ENCODE data around the gene MFSD11. TPM values are rescaled to one million over a fixed set of nuclear protein-coding genes. Genes with fewer than 3 reads are reported as not detected.

MFSD11 gene
- total and polyA plus RNA-seq, 8 donors = 7.0 to 66.1 (median 14.1) TPM

- peaks cover 31 to 77% (median 68%) of the 10 kb centered on the region in 4 donors for H3K36me3 ChIP-seq
- no peak overlapping the region for H3K27ac ChIP-seq
- no peaks in the 10 kb centered on the region for H3K27me3 ChIP-seq
These were observed 9.9 kb downstream of the MFSD11 start for GRCh38 chr17:76747716-76748363.

DNA sequence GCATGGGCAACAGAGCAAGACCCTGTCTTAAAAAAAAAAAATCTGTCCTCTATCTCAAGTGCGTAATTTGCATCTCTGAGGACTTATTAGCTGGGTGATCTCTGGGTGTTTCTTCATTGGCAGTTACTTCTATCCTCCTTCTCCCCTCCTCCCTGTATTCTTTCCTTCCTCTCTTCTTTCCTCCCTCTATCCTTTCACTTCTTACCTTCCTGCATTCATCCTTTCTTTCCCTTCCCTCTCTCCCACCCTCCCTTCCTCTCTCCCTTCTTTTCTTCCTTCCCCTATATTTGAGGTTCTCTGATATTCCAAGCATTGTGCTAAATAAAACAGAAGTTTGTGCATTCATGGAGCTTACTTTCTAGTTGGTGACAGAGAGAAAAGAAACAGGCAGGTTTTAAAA, 10.7 kb downstream of the MFSD11 start:
- no peaks in the 10 kb centered on the region for H3K9me3 ChIP-seq
- no peaks in the 10 kb centered on the region for H3K27me3 ChIP-seq
- WGBS, 5 donors = 95 to 100% (median 100%) methylated on average over 1 of the region's 1 CpG
- no peak overlapping the region for H3K27ac ChIP-seq
- peaks cover 0 to 4% (median 0%) of the 10 kb centered on the region in 4 donors for H3K4me1 ChIP-seq
- DNase-seq = no peak
- H3K4me3 ChIP-seq = no peak overlapping the region
- intact Hi-C loops (cut with DNase I; ENCODE audit: low total_unique reads) = no loop called here
- TF ChIP-seq EP300 (IDR thresholded peaks at IDR 0.05) (no peak), CTCF (IDR thresholded peaks at IDR 0.05) (no peak), POLR2A (IDR thresholded peaks at IDR 0.05) (no peak), POLR2AphosphoS5 (IDR thresholded peaks at IDR 0.05) (no peak)
- peaks cover 35 to 75% (median 67%) of the 10 kb centered on the region in 4 donors for H3K36me3 ChIP-seq

More at GRCh38 chr17:76747716-76748363, 9.9 kb downstream of the MFSD11 start:
- Histone ChIP-seq H3K9me3 (no peaks in the 10 kb centered on the region), H3K4me1 (peaks cover 0 to 4% (median 0%) of the 10 kb centered on the region in 4 donors), H3K4me3 (no peak overlapping the region)
- intact Hi-C loops (cut with DNase I; ENCODE audit: low total_unique reads) = no loop called here
- 68 to 80% (median 77%) methylated on average over 9 of the region's 9 CpGs for WGBS, 5 donors
- no peak for TF ChIP-seq POLR2A (IDR thresholded peaks at IDR 0.05)
- TF ChIP-seq EP300 (IDR thresholded peaks at IDR 0.05) = no peak
- no peak for TF ChIP-seq POLR2AphosphoS5 (IDR thresholded peaks at IDR 0.05)
- no peak for TF ChIP-seq CTCF (IDR thresholded peaks at IDR 0.05)
- no peak for DNase-seq

- Histone ChIP-seq H3K4me1 (peaks cover 0 to 4% (median 0%) of the 10 kb centered on the region in 4 donors), H3K27me3 (no peaks in the 10 kb centered on the region), H3K27ac (no peak overlapping the region), H3K4me3 (no peak overlapping the region), H3K36me3 (peaks cover 25 to 72% (median 63%) of the 10 kb centered on the region in 4 donors), H3K9me3 (no peaks in the 10 kb centered on the region)
- whole genome bisulfite sequencing, 5 donors = 87 to 97% (median 95%) methylated on average over 3 of the region's 3 CpGs
- no peak for DNase-seq
- TF ChIP-seq POLR2AphosphoS5 (IDR thresholded peaks at IDR 0.05) (no peak), EP300 (IDR thresholded peaks at IDR 0.05) (no peak), POLR2A (IDR thresholded peaks at IDR 0.05) (no peak), CTCF (IDR thresholded peaks at IDR 0.05) (no peak)
- intact Hi-C loops (cut with DNase I; ENCODE audit: low total_unique reads) = no loop called here
These were observed 13.6 kb downstream of the MFSD11 start for GRCh38 chr17:76751416-76751993.

- no peaks in the 10 kb centered on the region for H3K27me3 ChIP-seq
- no peak overlapping the region for H3K4me3 ChIP-seq
- TF ChIP-seq CTCF (IDR thresholded peaks at IDR 0.05) (no peak), POLR2AphosphoS5 (IDR thresholded peaks at IDR 0.05) (no peak), POLR2A (IDR thresholded peaks at IDR 0.05) (no peak), EP300 (IDR thresholded peaks at IDR 0.05) (no peak)
- H3K27ac ChIP-seq = no peak overlapping the region
- no peaks in the 10 kb centered on the region for H3K9me3 ChIP-seq
- peaks cover 0 to 4% (median 0%) of the 10 kb centered on the region in 4 donors for H3K4me1 ChIP-seq
- H3K36me3 ChIP-seq = peaks cover 27 to 72% (median 63%) of the 10 kb centered on the region in 4 donors
- WGBS, 5 donors = 84 to 90% (median 85%) methylated on average over 4 of the region's 4 CpGs
- intact Hi-C loops (cut with DNase I; ENCODE audit: low total_unique reads) = no loop called here
- DNase-seq = no peak
These were observed 14.1 kb downstream of the MFSD11 start for GRCh38 chr17:76752006-76752405.
